SK-MEL-5 (cell line): ENCODE data around the gene GABARAP. TPM values are rescaled to one million over a fixed set of nuclear protein-coding genes. Genes with fewer than 3 reads are reported as not detected.

Experiments used
- DNase-seq: peaks from one replicate; pipeline ENCODE4 v3.0.0-alpha.2; 2016; ENCODE audit warnings: low read depth, low spot score
- in situ Hi-C: cut with HindIII; loops from 2 replicates; pipeline ENCODE4 v1.10.0; 2016; ENCODE audit warnings: low sequenced_read_pairs, high pct_unique_total_duplicates, low pct_unique_long_range_greater_than_20kb
- total RNA-seq: library from RNA; depleted of rRNA; stranded (reverse); fragments of >200 nt; shearing (Covaris generic); gene quantifications from 2 replicates; pipeline ENCODE4 v1.2.3, GENCODE V29; 2014

The GABARAP gene
- total RNA-seq, 1 experiment from 2014 or later: 237 TPM

GRCh38 chr17:7262192-7262934 lies 20.1 kb upstream of the GABARAP start, which contains the start of gene CLDN7:
Gene CLDN7 (minus strand): TSS chr17:7262478. CDS start chr17:7262043, 435 bp downstream.
- in situ Hi-C loops: no loop called here
- DNase-seq: no peak

- in situ Hi-C loops: no loop called here
- no peak for DNase-seq
Observed at GRCh38 chr17:7261379-7262191, 19.3 kb upstream of the GABARAP start.

GRCh38 chr17:7260651-7261378 lies 18.6 kb upstream of the GABARAP start:
- DNase-seq: no peak
- in situ Hi-C loops: no loop called here

- in situ Hi-C loops: no loop called here
- DNase-seq: no peak
Observed at GRCh38 chr17:7260151-7260550, 17.9 kb upstream of the GABARAP start.

- no peak for DNase-seq
- in situ Hi-C loops: no loop called here
Observed at GRCh38 chr17:7259555-7259889, 17.3 kb upstream of the GABARAP start.

GRCh38 chr17:7258731-7259554 lies 16.7 kb upstream of the GABARAP start:
- in situ Hi-C loops: no loop called here
- peak; percentile 73 for DNase-seq

GRCh38 chr17:7256766-7257456 lies 14.7 kb upstream of the GABARAP start:
- in situ Hi-C loops: no loop called here
- DNase-seq: no peak

GRCh38 chr17:7254511-7254910 lies 12.3 kb upstream of the GABARAP start:
- DNase-seq: no peak

GRCh38 chr17:7253082-7253481 lies 10.8 kb upstream of the GABARAP start:
- DNase-seq: no peak
- in situ Hi-C loops: no loop called here

More at GRCh38 chr17:7254511-7254910, 12.3 kb upstream of the GABARAP start:
- in situ Hi-C loops: no loop called here

GRCh38 chr17:7252176-7253043 lies 10.2 kb upstream of the GABARAP start, which contains the start of gene ELP5:
Gene ELP5 (plus strand): TSS chr17:7252215. CDS start chr17:7252551, 336 bp downstream.
- peak; percentile 94 for DNase-seq
- in situ Hi-C loops: no loop called here

- in situ Hi-C loops: no loop called here
Observed at GRCh38 chr17:7251661-7252175, 9.5 kb upstream of the GABARAP start, which contains the start of gene CTDNEP1. Gene CTDNEP1 (minus strand): TSS chr17:7251734. CDS start chr17:7251296, 438 bp downstream.

GRCh38 chr17:7250695-7251627 lies 8.7 kb upstream of the GABARAP start:
- in situ Hi-C loops: no loop called here
- no peak for DNase-seq

More at GRCh38 chr17:7251661-7252175, 9.5 kb upstream of the GABARAP start, which contains the start of gene CTDNEP1:
- DNase-seq: peak; percentile 100

GRCh38 chr17:7249830-7250229 lies 7.6 kb upstream of the GABARAP start:
- in situ Hi-C loops: no loop called here
- DNase-seq: no peak

GRCh38 chr17:7249214-7249613 lies 7.0 kb upstream of the GABARAP start:
- in situ Hi-C loops: no loop called here
- DNase-seq: no peak

GRCh38 chr17:7248796-7249195 lies 6.5 kb upstream of the GABARAP start:
- DNase-seq: no peak
- in situ Hi-C loops: no loop called here
